Natural killer cell (primary cell): Measurements from ENCODE around the gene DNAH14. TPM values are rescaled to one million over a fixed set of nuclear protein-coding genes. Genes with fewer than 3 reads are reported as not detected.
"Not testable (repeated sequence)": the region's sequence is repeated elsewhere in the genome, so short reads cannot be mapped to it uniquely, and the experiment has no call there.

Experiments used
- ATAC-seq, 3 donors: fragments of 150-1000 bp in 2 of 3; fragments of 200-7000 bp in 1 of 3; cut with Tn5 transposase; 1 replicate in 1 of 3; 2 replicates in 2 of 3; pipeline ENCODE4 v1.10.0; 2021; ENCODE audit warnings: mild to moderate bottlenecking in 2 of 3, moderate library complexity in 2 of 3
- DNase-seq, 2 donors: peaks; one replicate each; pipeline versions ENCODE4 v3.0.0 to v3.0.0-alpha.2; 2013 to 2021; ENCODE audit warnings: mixed read lengths in 1 of 2
- H3K27ac ChIP-seq: one replicate; pipeline ENCODE4 v1.5.1; 2013; ENCODE audit warnings: mild to moderate bottlenecking, low read length
- H3K27me3 ChIP-seq: one replicate; pipeline ENCODE4 v1.6.1; 2013; ENCODE audit warnings: low read length; ENCODE audit not compliant: control insufficient read depth, insufficient read depth
- H3K36me3 ChIP-seq: one replicate; pipeline ENCODE4 v1.6.1; 2013; ENCODE audit warnings: low read length; ENCODE audit not compliant: control insufficient read depth, insufficient read depth
- H3K4me1 ChIP-seq: one replicate; pipeline ENCODE4 v1.6.1; 2013; ENCODE audit warnings: low read length; ENCODE audit not compliant: control insufficient read depth, insufficient read depth
- H3K4me3 ChIP-seq: one replicate; pipeline ENCODE4 v1.5.1; 2013; ENCODE audit warnings: low read length
- H3K9me3 ChIP-seq: one replicate; pipeline ENCODE4 v1.6.1; 2013; ENCODE audit warnings: low read length; ENCODE audit not compliant: control insufficient read depth, insufficient read depth
- H3K27ac Mint-ChIP-seq, 2 donors: one replicate each; pipeline ENCODE4 v1.8.0; 2022; ENCODE audit warnings: mild to moderate bottlenecking in 2 of 2, mixed read lengths in 2 of 2, moderate library complexity in 1 of 2
- H3K27me3 Mint-ChIP-seq, 2 donors: one replicate each; pipeline ENCODE4 v1.8.0; 2022; ENCODE audit warnings: low read depth in 2 of 2, mixed read lengths in 2 of 2
- H3K36me3 Mint-ChIP-seq: one replicate; pipeline ENCODE4 v1.8.0; 2022; ENCODE audit warnings: mixed read lengths
- H3K4me1 Mint-ChIP-seq, 2 donors: one replicate each; pipeline ENCODE4 v1.8.0; 2022; ENCODE audit warnings: mixed read lengths in 2 of 2
- H3K4me3 Mint-ChIP-seq: one replicate; pipeline ENCODE4 v1.8.0; 2022; ENCODE audit warnings: mild to moderate bottlenecking, moderate library complexity, mixed read lengths
- H3K9me3 Mint-ChIP-seq, 2 donors: one replicate each; pipeline ENCODE4 v1.8.0; 2022; ENCODE audit warnings: mixed read lengths in 2 of 2
- WGBS: methylation state at CpG from one replicate; pipeline ENCODE4 v1.1.7; 2013; ENCODE audit warnings: missing lambda C conversion rate; ENCODE audit not compliant: insufficient coverage; 5-methylcytosine and 5-hydroxymethylcytosine counted together
- intact Hi-C: fragments of 100-400 bp; cut with micrococcal nuclease; formaldehyde crosslinking; loops from one replicate; pipeline ENCODE4 v1.14.2; 2022
- total RNA-seq, 4 donors: library from RNA; stranded (reverse); fragments of 120-200 nt in 1 of 4; gene quantifications; one replicate each; pipeline versions ENCODE4 v1.2.3 to v1.2.4, GENCODE V29; 2013 to 2022
- TF ChIP-seq, protein P1 (sequence below): fragments of 200-600 bp; IDR thresholded peaks from one replicate; pipeline ENCODE4 v1.8.0; 2022; ENCODE audit warnings: antibody characterized with exemption

Gene DNAH14
- total RNA-seq, 3 donors from 2014 or later (not counting 1 experiment from before 2014, with no cell fraction given) = 0.35 to 1.3 TPM; not detected in 1

DNA sequence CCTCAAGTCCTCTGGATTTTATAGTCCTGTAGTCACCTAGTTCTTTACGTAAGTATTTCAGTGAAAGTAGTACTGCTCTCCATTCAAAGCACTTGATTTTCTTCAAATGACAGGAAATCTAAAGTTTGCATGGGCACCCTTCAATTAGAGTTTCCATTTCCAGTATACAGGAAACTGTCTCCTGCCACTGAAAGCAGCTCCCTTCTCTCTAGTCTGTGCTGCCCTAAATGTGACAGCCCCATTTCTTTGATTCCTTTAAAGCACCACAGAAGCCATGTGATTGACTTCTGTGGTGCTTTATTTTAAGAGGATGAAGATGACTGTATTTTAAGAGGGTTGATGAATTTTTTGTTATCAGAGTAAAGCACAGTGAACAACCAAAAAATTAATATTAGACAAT, 226.1 kb downstream of the DNAH14 start:
- Mint-ChIP-seq H3K4me1 (no peaks in the 10 kb centered on the region), H3K9me3 (peaks cover 0 to 5% of the 10 kb centered on the region in 2 donors), H3K36me3 (no peaks in the 10 kb centered on the region), H3K27ac (no peak overlapping the region), H3K27me3 (peaks cover 0 to 3% of the 10 kb centered on the region in 2 donors), H3K4me3 (no peak overlapping the region)
- no peaks in the 10 kb centered on the region for H3K36me3 ChIP-seq
- DNase-seq (no peak), ATAC-seq (no peak)
- TF ChIP-seq, protein P1, sequence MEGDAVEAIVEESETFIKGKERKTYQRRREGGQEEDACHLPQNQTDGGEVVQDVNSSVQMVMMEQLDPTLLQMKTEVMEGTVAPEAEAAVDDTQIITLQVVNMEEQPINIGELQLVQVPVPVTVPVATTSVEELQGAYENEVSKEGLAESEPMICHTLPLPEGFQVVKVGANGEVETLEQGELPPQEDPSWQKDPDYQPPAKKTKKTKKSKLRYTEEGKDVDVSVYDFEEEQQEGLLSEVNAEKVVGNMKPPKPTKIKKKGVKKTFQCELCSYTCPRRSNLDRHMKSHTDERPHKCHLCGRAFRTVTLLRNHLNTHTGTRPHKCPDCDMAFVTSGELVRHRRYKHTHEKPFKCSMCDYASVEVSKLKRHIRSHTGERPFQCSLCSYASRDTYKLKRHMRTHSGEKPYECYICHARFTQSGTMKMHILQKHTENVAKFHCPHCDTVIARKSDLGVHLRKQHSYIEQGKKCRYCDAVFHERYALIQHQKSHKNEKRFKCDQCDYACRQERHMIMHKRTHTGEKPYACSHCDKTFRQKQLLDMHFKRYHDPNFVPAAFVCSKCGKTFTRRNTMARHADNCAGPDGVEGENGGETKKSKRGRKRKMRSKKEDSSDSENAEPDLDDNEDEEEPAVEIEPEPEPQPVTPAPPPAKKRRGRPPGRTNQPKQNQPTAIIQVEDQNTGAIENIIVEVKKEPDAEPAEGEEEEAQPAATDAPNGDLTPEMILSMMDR = no peak
- no peak overlapping the region for H3K4me3 ChIP-seq
- intact Hi-C loops = no loop called here
- no peak overlapping the region for H3K27ac ChIP-seq
- no peaks in the 10 kb centered on the region for H3K9me3 ChIP-seq
- WGBS = 90% methylated on average over 1 of the region's 1 CpG
- no peaks in the 10 kb centered on the region for H3K4me1 ChIP-seq
- H3K27me3 ChIP-seq = no peaks in the 10 kb centered on the region

DNA sequence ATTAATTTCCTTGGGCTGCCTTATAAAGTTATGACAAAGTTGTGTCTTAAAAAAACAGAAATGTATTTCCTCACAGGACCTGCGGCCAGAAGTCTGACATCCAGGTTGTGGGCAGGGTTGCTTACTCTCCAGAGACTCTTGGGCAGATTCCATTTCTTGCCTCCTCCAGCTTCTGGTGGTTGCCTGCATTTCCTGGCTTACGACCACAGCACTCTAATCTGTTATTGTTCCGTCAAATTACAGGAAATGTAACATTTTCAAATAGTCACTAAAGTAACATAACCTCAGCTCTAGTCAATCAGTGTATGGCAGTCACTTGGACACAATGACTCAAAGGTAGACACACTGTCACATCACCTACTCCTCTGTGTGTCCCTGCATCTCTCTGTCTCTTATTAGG, 226.8 kb downstream of the DNAH14 start:
- H3K4me3 Mint-ChIP-seq = no peak overlapping the region

DNA sequence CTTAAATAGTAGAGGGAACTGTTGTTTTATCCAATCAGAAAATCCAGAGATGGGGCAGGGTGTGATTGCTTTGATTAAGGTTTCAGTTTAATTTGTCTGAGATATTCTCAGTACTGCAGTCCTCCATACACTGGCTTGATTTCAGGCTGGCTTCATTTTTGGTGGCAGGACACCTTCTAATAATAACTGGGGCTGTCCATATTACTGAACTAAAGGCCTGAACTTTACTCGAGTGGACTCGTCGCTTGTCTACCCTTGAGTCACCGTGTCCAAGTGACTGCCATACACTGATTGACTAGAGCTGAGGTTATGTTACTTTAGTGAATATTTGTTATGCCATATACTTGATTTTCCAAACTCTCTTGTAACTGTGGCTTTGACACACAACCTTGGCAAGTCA, 228.8 kb downstream of the DNAH14 start:
- Histone ChIP-seq H3K9me3 (no peaks in the 10 kb centered on the region), H3K4me3 (no peak overlapping the region), H3K36me3 (no peaks in the 10 kb centered on the region), H3K4me1 (no peaks in the 10 kb centered on the region), H3K27ac (no peak overlapping the region), H3K27me3 (no peaks in the 10 kb centered on the region)
- Mint-ChIP-seq H3K4me1 (no peaks in the 10 kb centered on the region), H3K9me3 (peaks cover 2% of the 10 kb centered on the region in 2 donors), H3K27ac (no peak overlapping the region), H3K4me3 (no peak overlapping the region), H3K27me3 (peaks cover 0 to 3% of the 10 kb centered on the region in 2 donors), H3K36me3 (no peaks in the 10 kb centered on the region)
- intact Hi-C loops = no loop called here
- 97% methylated on average over 4 of the region's 4 CpGs for WGBS
- DNase-seq (no peak), ATAC-seq (no peak)
- TF ChIP-seq, protein P1 = no peak

More for the DNA sequence above, 226.8 kb downstream of the DNAH14 start:
- intact Hi-C loops = no loop called here
- Histone ChIP-seq H3K36me3 (no peaks in the 10 kb centered on the region), H3K4me1 (no peaks in the 10 kb centered on the region), H3K9me3 (no peaks in the 10 kb centered on the region), H3K27me3 (no peaks in the 10 kb centered on the region), H3K4me3 (no peak overlapping the region), H3K27ac (no peak overlapping the region)
- no peak for ATAC-seq
- TF ChIP-seq, protein P1 = no peak
- WGBS = 11% methylated on average over 3 of the region's 3 CpGs
- Mint-ChIP-seq H3K4me1 (no peaks in the 10 kb centered on the region), H3K27me3 (peaks cover 0 to 3% of the 10 kb centered on the region in 2 donors), H3K36me3 (no peaks in the 10 kb centered on the region), H3K9me3 (peaks cover 0 to 5% of the 10 kb centered on the region in 2 donors), H3K27ac (no peak overlapping the region)
- DNase-seq = no peak

DNA sequence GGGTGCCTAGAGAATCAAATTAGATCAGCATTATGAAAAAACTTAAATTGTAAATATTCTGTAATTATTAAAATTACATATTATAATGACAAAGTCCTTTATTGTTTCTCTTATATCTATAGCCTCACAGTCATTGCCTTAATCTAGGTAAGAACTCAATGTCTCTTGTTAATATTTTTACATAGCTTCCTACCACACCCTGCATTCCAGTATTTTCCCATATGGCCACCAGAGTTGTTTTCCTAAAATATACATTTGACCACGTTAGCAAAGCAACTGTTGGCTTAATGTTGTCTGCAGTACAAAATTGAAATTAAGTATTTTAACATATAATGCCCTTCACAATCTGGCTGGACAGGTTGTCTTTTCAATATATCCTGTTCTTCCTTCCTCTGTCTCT, 230.3 kb downstream of the DNAH14 start:
- H3K36me3 ChIP-seq = no peaks in the 10 kb centered on the region
- intact Hi-C loops = no loop called here
- no peak overlapping the region for H3K27ac Mint-ChIP-seq
- ATAC-seq (no peak), DNase-seq (no peak)
- no peak overlapping the region for H3K27ac ChIP-seq
- H3K36me3 Mint-ChIP-seq = no peaks in the 10 kb centered on the region
- H3K27me3 ChIP-seq = no peaks in the 10 kb centered on the region
- H3K9me3 ChIP-seq = no peaks in the 10 kb centered on the region
- TF ChIP-seq, protein P1 = no peak
- H3K4me3 ChIP-seq = no peak overlapping the region
- no peaks in the 10 kb centered on the region for H3K4me1 Mint-ChIP-seq
- H3K9me3 Mint-ChIP-seq = peaks cover 2% of the 10 kb centered on the region in 2 donors
- peaks cover 0 to 3% of the 10 kb centered on the region in 2 donors for H3K27me3 Mint-ChIP-seq
- whole genome bisulfite sequencing = no CpG with 5 or more reads among the region's 1 CpG
- H3K4me1 ChIP-seq = no peaks in the 10 kb centered on the region
- no peak overlapping the region for H3K4me3 Mint-ChIP-seq

DNA sequence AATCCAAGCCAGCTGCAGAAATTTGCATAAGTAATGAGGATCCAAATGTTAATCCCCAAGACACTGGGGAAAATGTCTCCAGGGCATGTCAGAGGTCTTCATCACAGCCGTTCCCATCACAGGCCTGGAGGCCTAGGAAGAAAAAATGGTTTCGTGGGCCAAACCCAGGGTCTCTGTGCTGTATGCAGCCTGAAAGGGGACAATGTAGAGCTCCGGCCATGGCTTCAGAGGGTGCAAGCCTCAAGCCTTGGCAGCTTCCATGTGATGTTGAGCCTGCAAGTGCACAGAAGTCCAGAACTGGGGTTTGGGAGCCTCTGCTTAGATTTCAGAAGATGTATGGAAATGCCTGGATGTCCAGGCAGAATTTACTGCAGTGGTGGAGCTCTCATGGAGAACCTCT, 247.9 kb downstream of the DNAH14 start:
- H3K4me1 ChIP-seq, DNase-seq, H3K4me3 ChIP-seq, H3K27me3 ChIP-seq, H3K27ac ChIP-seq, intact Hi-C loops, H3K4me3 Mint-ChIP-seq, H3K4me1 Mint-ChIP-seq, H3K27me3 Mint-ChIP-seq, ATAC-seq, H3K36me3 ChIP-seq, H3K9me3 ChIP-seq, H3K27ac Mint-ChIP-seq: not testable (repeated sequence)
- Mint-ChIP-seq H3K9me3 (peaks cover 18 to 22% of the 10 kb centered on the region in 2 donors), H3K36me3 (peaks cover 13% of the 10 kb centered on the region)
- 78% methylated on average over 3 of the region's 3 CpGs for WGBS
